Measurements from ENCODE around the gene FAF1.

Gene FAF1

GRCh38 chr1:50973255-50973654 is 13.2 kb upstream of the FAF1 start:
- H4K12ac ChIP-seq (ENCODE audit: low read depth, low read length) = no peak overlapping the region
- no peak overlapping the region for H2AFZ ChIP-seq (ENCODE audit: insufficient read depth, low read length, poor library complexity)
- H3K9ac ChIP-seq (ENCODE audit: low read length) = no peak overlapping the region
- WGBS (ENCODE audit: extremely low coverage, insufficient coverage, insufficient read length) = no CpG with 5 or more reads among the region's 1 CpG
- H2AK5ac ChIP-seq (ENCODE audit: low read length) = no peak overlapping the region
- no peak overlapping the region for H3K23ac ChIP-seq (ENCODE audit: low read length)
- H3K4me2 ChIP-seq (ENCODE audit: low read length) = no peak overlapping the region
- H4K8ac ChIP-seq (ENCODE audit: low read depth, low read length) = no peak overlapping the region
- H3K79me2 ChIP-seq (ENCODE audit: control insufficient read depth, insufficient read depth, low read length, poor library complexity) = no peaks in the 10 kb centered on the region
- no peak overlapping the region for H3K14ac ChIP-seq (ENCODE audit: low read length)
- H3K4me3 ChIP-seq (ENCODE audit: low read depth, low read length) = no peak overlapping the region
- no peak overlapping the region for H2BK120ac ChIP-seq (ENCODE audit: insufficient read depth, low read length, poor library complexity)
- DNase-seq = no peak
- no peak overlapping the region for H3K18ac ChIP-seq (ENCODE audit: low read length)
- H3K9me3 ChIP-seq (ENCODE audit: insufficient read depth, low read depth, low read length) = no peaks in the 10 kb centered on the region
- H3K4me1 ChIP-seq (ENCODE audit: control insufficient read depth in 1 of 2, insufficient read depth in 2 of 2, low read length in 2 of 2) = peaks cover 14 to 16% of the 10 kb centered on the region in 2 experiments
- peaks cover 2% of the 10 kb centered on the region for H3K79me1 ChIP-seq (ENCODE audit: low read length)
- no peak overlapping the region for H4K91ac ChIP-seq (ENCODE audit: low read depth, low read length)
- no peaks in the 10 kb centered on the region for H3K36me3 ChIP-seq (ENCODE audit: control insufficient read depth in 1 of 2, insufficient read depth in 2 of 2, low read length in 2 of 2)
- no peak overlapping the region for H2BK12ac ChIP-seq (ENCODE audit: low read length)
- H3K27ac ChIP-seq (ENCODE audit: low read depth, low read length) = no peak overlapping the region
- H3K27me3 ChIP-seq (ENCODE audit: insufficient read depth, low read length) = peaks cover 33% of the 10 kb centered on the region
- no peak overlapping the region for H3K4ac ChIP-seq (ENCODE audit: low read depth, low read length)
- no peak overlapping the region for H2BK5ac ChIP-seq (ENCODE audit: low read depth, low read length, poor library complexity)

GRCh38 chr1:50972766-50973165 is 12.7 kb upstream of the FAF1 start:
- Histone ChIP-seq H3K4me2 (ENCODE audit: low read length) (no peak overlapping the region), H3K9ac (ENCODE audit: low read length) (no peak overlapping the region), H2BK12ac (ENCODE audit: low read length) (no peak overlapping the region), H3K4ac (ENCODE audit: low read depth, low read length) (no peak overlapping the region), H3K4me1 (ENCODE audit: control insufficient read depth in 1 of 2, insufficient read depth in 2 of 2, low read length in 2 of 2) (peaks cover 11 to 13% of the 10 kb centered on the region in 2 experiments), H2BK120ac (ENCODE audit: insufficient read depth, low read length, poor library complexity) (no peak overlapping the region), H2BK5ac (ENCODE audit: low read depth, low read length, poor library complexity) (no peak overlapping the region), H3K27ac (ENCODE audit: low read depth, low read length) (no peak overlapping the region), H3K79me2 (ENCODE audit: control insufficient read depth, insufficient read depth, low read length, poor library complexity) (no peaks in the 10 kb centered on the region), H3K9me3 (ENCODE audit: insufficient read depth, low read depth, low read length) (no peaks in the 10 kb centered on the region), H3K14ac (ENCODE audit: low read length) (no peak overlapping the region), H2AK5ac (ENCODE audit: low read length) (no peak overlapping the region), H3K4me3 (ENCODE audit: low read depth, low read length) (no peak overlapping the region), H3K79me1 (ENCODE audit: low read length) (peaks cover 4% of the 10 kb centered on the region), H3K27me3 (ENCODE audit: insufficient read depth, low read length) (peaks cover 29% of the 10 kb centered on the region), H4K91ac (ENCODE audit: low read depth, low read length) (no peak overlapping the region), H2AFZ (ENCODE audit: insufficient read depth, low read length, poor library complexity) (no peak overlapping the region), H3K23ac (ENCODE audit: low read length) (no peak overlapping the region), H4K12ac (ENCODE audit: low read depth, low read length) (no peak overlapping the region), H3K36me3 (ENCODE audit: control insufficient read depth in 1 of 2, insufficient read depth in 2 of 2, low read length in 2 of 2) (no peaks in the 10 kb centered on the region), H4K8ac (ENCODE audit: low read depth, low read length) (no peak overlapping the region), H3K18ac (ENCODE audit: low read length) (no peak overlapping the region)
- no peak for DNase-seq
- no CpG with 5 or more reads among the region's 1 CpG for WGBS (ENCODE audit: extremely low coverage, insufficient coverage, insufficient read length)

GRCh38 chr1:50971748-50972305 is 11.8 kb upstream of the FAF1 start:
- Histone ChIP-seq H3K27ac (ENCODE audit: low read depth, low read length) (no peak overlapping the region), H3K9me3 (ENCODE audit: insufficient read depth, low read depth, low read length) (no peaks in the 10 kb centered on the region), H2AK5ac (ENCODE audit: low read length) (no peak overlapping the region), H2BK5ac (ENCODE audit: low read depth, low read length, poor library complexity) (no peak overlapping the region), H3K79me1 (ENCODE audit: low read length) (peaks cover 4% of the 10 kb centered on the region), H3K14ac (ENCODE audit: low read length) (no peak overlapping the region), H3K9ac (ENCODE audit: low read length) (no peak overlapping the region), H4K12ac (ENCODE audit: low read depth, low read length) (no peak overlapping the region), H3K4me1 (ENCODE audit: control insufficient read depth in 1 of 2, insufficient read depth in 2 of 2, low read length in 2 of 2) (peaks cover 7 to 10% of the 10 kb centered on the region in 2 experiments), H2AFZ (ENCODE audit: insufficient read depth, low read length, poor library complexity) (no peak overlapping the region), H4K91ac (ENCODE audit: low read depth, low read length) (no peak overlapping the region), H2BK12ac (ENCODE audit: low read length) (no peak overlapping the region), H4K8ac (ENCODE audit: low read depth, low read length) (no peak overlapping the region), H3K36me3 (ENCODE audit: control insufficient read depth in 1 of 2, insufficient read depth in 2 of 2, low read length in 2 of 2) (no peaks in the 10 kb centered on the region), H3K4me2 (ENCODE audit: low read length) (no peak overlapping the region), H3K4me3 (ENCODE audit: low read depth, low read length) (no peak overlapping the region), H3K23ac (ENCODE audit: low read length) (no peak overlapping the region), H3K18ac (ENCODE audit: low read length) (no peak overlapping the region), H3K79me2 (ENCODE audit: control insufficient read depth, insufficient read depth, low read length, poor library complexity) (no peaks in the 10 kb centered on the region), H2BK120ac (ENCODE audit: insufficient read depth, low read length, poor library complexity) (no peak overlapping the region), H3K4ac (ENCODE audit: low read depth, low read length) (no peak overlapping the region), H3K27me3 (ENCODE audit: insufficient read depth, low read length) (peaks cover 20% of the 10 kb centered on the region)
- WGBS (ENCODE audit: extremely low coverage, insufficient coverage, insufficient read length) = no CpG with 5 or more reads among the region's 6 CpGs
- DNase-seq = no peak

- Histone ChIP-seq H3K27me3 (ENCODE audit: insufficient read depth, low read length) (peaks cover 14% of the 10 kb centered on the region), H3K36me3 (ENCODE audit: control insufficient read depth in 1 of 2, insufficient read depth in 2 of 2, low read length in 2 of 2) (no peaks in the 10 kb centered on the region), H3K4me1 (ENCODE audit: control insufficient read depth in 1 of 2, insufficient read depth in 2 of 2, low read length in 2 of 2) (peaks cover 6 to 10% of the 10 kb centered on the region in 2 experiments), H2BK120ac (ENCODE audit: insufficient read depth, low read length, poor library complexity) (no peak overlapping the region), H3K4me3 (ENCODE audit: low read depth, low read length) (no peak overlapping the region), H2BK12ac (ENCODE audit: low read length) (no peak overlapping the region), H3K79me1 (ENCODE audit: low read length) (peaks cover 4% of the 10 kb centered on the region), H3K9me3 (ENCODE audit: insufficient read depth, low read depth, low read length) (no peaks in the 10 kb centered on the region), H3K79me2 (ENCODE audit: control insufficient read depth, insufficient read depth, low read length, poor library complexity) (no peaks in the 10 kb centered on the region), H4K8ac (ENCODE audit: low read depth, low read length) (no peak overlapping the region), H3K27ac (ENCODE audit: low read depth, low read length) (no peak overlapping the region), H3K18ac (ENCODE audit: low read length) (no peak overlapping the region), H4K91ac (ENCODE audit: low read depth, low read length) (no peak overlapping the region), H2AFZ (ENCODE audit: insufficient read depth, low read length, poor library complexity) (no peak overlapping the region), H2BK5ac (ENCODE audit: low read depth, low read length, poor library complexity) (no peak overlapping the region), H3K4ac (ENCODE audit: low read depth, low read length) (no peak overlapping the region), H2AK5ac (ENCODE audit: low read length) (no peak overlapping the region), H3K23ac (ENCODE audit: low read length) (no peak overlapping the region), H4K12ac (ENCODE audit: low read depth, low read length) (no peak overlapping the region), H3K4me2 (ENCODE audit: low read length) (no peak overlapping the region), H3K9ac (ENCODE audit: low read length) (no peak overlapping the region), H3K14ac (ENCODE audit: low read length) (no peak overlapping the region)
- no peak for DNase-seq
- WGBS (ENCODE audit: extremely low coverage, insufficient coverage, insufficient read length) = no CpG with 5 or more reads among the region's 7 CpGs
Measured at GRCh38 chr1:50970931-50971582, 11.0 kb upstream of the FAF1 start.
